ENCODE data around the gene SSH2. TPM values are rescaled to one million over a fixed set of nuclear protein-coding genes. Genes with fewer than 3 reads are reported as not detected.

Gene SSH2
- total RNA-seq, 1 experiment from 2014 or later, result 45.1 TPM

GRCh38 chr17:29671661-29672060 is 258.4 kb downstream of the SSH2 start:
- H3K27me3 ChIP-seq (ENCODE audit: insufficient read depth, low read depth), result no peaks in the 10 kb centered on the region
- no peaks in the 10 kb centered on the region for H3K36me3 ChIP-seq (ENCODE audit: low read depth)
- no peaks in the 10 kb centered on the region for H3K9me2 ChIP-seq (ENCODE audit: insufficient read depth)
- no peak overlapping the region for H3K4me3 ChIP-seq
- H4K20me1 ChIP-seq (ENCODE audit: insufficient read depth), result no peaks in the 10 kb centered on the region
- intact Hi-C loops (cut with micrococcal nuclease; ENCODE audit: unreplicated experiment), result no loop called here
- H3F3A ChIP-seq (ENCODE audit: insufficient read depth, low read depth), result peaks cover 3% of the 10 kb centered on the region
- BruUV-seq (replicated peaks), result no TSS peak
- no peaks in the 10 kb centered on the region for H3K79me2 ChIP-seq (ENCODE audit: low read depth)
- no peak overlapping the region for H3K4me2 ChIP-seq
- no peaks in the 10 kb centered on the region for H3K9me3 ChIP-seq (ENCODE audit: insufficient read depth, low read depth)
- peaks cover 3% of the 10 kb centered on the region; the same call in 1 of the 2 replicates for H3K4me1 ChIP-seq (replicated peaks; ENCODE audit: insufficient read depth)
- no peak overlapping the region for H2AFZ ChIP-seq
- POLR2A ChIA-PET (ENCODE audit: unreplicated experiment), result no interaction called here
- no peak for DNase-seq
- CTCF ChIA-PET, result no interaction called here
- TF ChIP-seq EZH2 (IDR thresholded peaks at IDR 0.05; ENCODE audit: low read depth) (no peak), CTCF (conservative IDR thresholded peaks at IDR 0.05) (no peak)
- no peak overlapping the region for H3K27ac ChIP-seq

- no peaks in the 10 kb centered on the region for H4K20me1 ChIP-seq (ENCODE audit: insufficient read depth)
- no peak overlapping the region for H3K4me2 ChIP-seq
- no peak overlapping the region for H3K27ac ChIP-seq
- BruUV-seq (replicated peaks), result no TSS peak
- H3K9me2 ChIP-seq (ENCODE audit: insufficient read depth), result no peaks in the 10 kb centered on the region
- H3K79me2 ChIP-seq (ENCODE audit: low read depth), result no peaks in the 10 kb centered on the region
- intact Hi-C loops (cut with micrococcal nuclease; ENCODE audit: unreplicated experiment), result no loop called here
- H3K4me3 ChIP-seq, result no peak overlapping the region
- ChIA-PET POLR2A (ENCODE audit: unreplicated experiment) (no interaction called here), CTCF (no interaction called here)
- no peaks in the 10 kb centered on the region for H3K9me3 ChIP-seq (ENCODE audit: insufficient read depth, low read depth)
- TF ChIP-seq CTCF (conservative IDR thresholded peaks at IDR 0.05) (no peak), EZH2 (IDR thresholded peaks at IDR 0.05; ENCODE audit: low read depth) (no peak)
- peaks cover 27% of the 10 kb centered on the region for H3F3A ChIP-seq (ENCODE audit: insufficient read depth, low read depth)
- no peaks in the 10 kb centered on the region for H3K36me3 ChIP-seq (ENCODE audit: low read depth)
- no peak overlapping the region for H2AFZ ChIP-seq
- DNase-seq, result no peak
- no peaks in the 10 kb centered on the region for H3K27me3 ChIP-seq (ENCODE audit: insufficient read depth, low read depth)
- H3K4me1 ChIP-seq (replicated peaks; ENCODE audit: insufficient read depth), result peaks cover 27% of the 10 kb centered on the region
Observed at GRCh38 chr17:29669266-29669665, 260.8 kb downstream of the SSH2 start.

GRCh38 chr17:29667969-29668368 is 262.1 kb downstream of the SSH2 start:
- TF ChIP-seq EZH2 (IDR thresholded peaks at IDR 0.05; ENCODE audit: low read depth) (no peak), CTCF (conservative IDR thresholded peaks at IDR 0.05) (no peak)
- no peaks in the 10 kb centered on the region for H4K20me1 ChIP-seq (ENCODE audit: insufficient read depth)
- no peaks in the 10 kb centered on the region for H3K9me2 ChIP-seq (ENCODE audit: insufficient read depth)
- no peaks in the 10 kb centered on the region for H3K79me2 ChIP-seq (ENCODE audit: low read depth)
- H3K9me3 ChIP-seq (ENCODE audit: insufficient read depth, low read depth), result no peaks in the 10 kb centered on the region
- H3F3A ChIP-seq (ENCODE audit: insufficient read depth, low read depth), result peaks cover 33% of the 10 kb centered on the region
- intact Hi-C loops (cut with micrococcal nuclease; ENCODE audit: unreplicated experiment), result no loop called here
- no peaks in the 10 kb centered on the region for H3K27me3 ChIP-seq (ENCODE audit: insufficient read depth, low read depth)
- ChIA-PET CTCF (no interaction called here), POLR2A (ENCODE audit: unreplicated experiment) (interaction anchor here (0.6 kb wide), 1 partner anchor 84 kb away, joined by 7 read pairs; no protein-coding TSS in a partner anchor)
- H2AFZ ChIP-seq, result no peak overlapping the region
- H3K4me1 ChIP-seq (replicated peaks; ENCODE audit: insufficient read depth), result peaks cover 40% of the 10 kb centered on the region
- no peak overlapping the region for H3K4me2 ChIP-seq
- BruUV-seq (replicated peaks), result no TSS peak
- no peak overlapping the region for H3K27ac ChIP-seq
- H3K36me3 ChIP-seq (ENCODE audit: low read depth), result no peaks in the 10 kb centered on the region
- no peak for DNase-seq
- no peak overlapping the region for H3K4me3 ChIP-seq
